Thyroid gland (tissue), 4 donors: Measurements from ENCODE around the gene SNX9. TPM values are rescaled to one million over a fixed set of nuclear protein-coding genes. Genes with fewer than 3 reads are reported as not detected.

ENCODE experiments used
- DNase-seq, 2 donors: peaks; one replicate each; pipeline ENCODE4 v3.0.0-alpha.2; 2019
- H3K27ac ChIP-seq, 3 donors: fragments of 200-600 bp; sonication (generic); 1 replicate in 2 of 3; 2 replicates in 1 of 3; pipeline ENCODE4 v1.5.1; 2016 to 2019; ENCODE audit warnings: mild to moderate bottlenecking in 1 of 3, moderate library complexity in 1 of 3
- H3K27me3 ChIP-seq: fragments of 200-600 bp; sonication (generic); one replicate; pipeline ENCODE4 v1.5.1; 2019
- H3K36me3 ChIP-seq, 2 donors: fragments of 200-600 bp; sonication (generic); one replicate each; pipeline ENCODE4 v1.5.1; 2016 to 2019
- H3K4me1 ChIP-seq, 2 donors: fragments of 200-600 bp; sonication (generic); one replicate each; pipeline ENCODE4 v1.5.1; 2017 to 2019
- H3K4me3 ChIP-seq, 3 donors: fragments of 200-600 bp; sonication (generic); replicated peaks in 1 of 3; 1 replicate in 2 of 3; 2 replicates in 1 of 3; pipeline ENCODE4 v1.5.1; 2016; ENCODE audit warnings: mild to moderate bottlenecking in 1 of 3
- H3K9me3 ChIP-seq: fragments of 200-600 bp; sonication (generic); one replicate; pipeline ENCODE4 v1.5.1; 2017
- POLR2A ChIP-seq, 2 donors: fragments of 450-650 bp; IDR thresholded peaks; one replicate each; pipeline ENCODE4 v1.6.1; 2017; ENCODE audit warnings: antibody characterized with exemption in 2 of 2, mild to moderate bottlenecking in 2 of 2, moderate library complexity in 1 of 2
- WGBS, 2 donors: methylation state at CpG; one replicate each; pipeline ENCODE4 v1.1.5; 2017; 5-methylcytosine and 5-hydroxymethylcytosine counted together
- intact Hi-C: fragments of 100-400 bp; cut with DNase I; formaldehyde crosslinking; loops from one replicate; pipeline ENCODE4 v1.15.1; 2023
- total RNA-seq, 4 donors: library from RNA; depleted of rRNA; stranded (reverse); fragments of >200 nt; gene quantifications; one replicate each; pipeline ENCODE4 v1.2.3, GENCODE V29; 2016
- TF ChIP-seq, protein P1 (sequence below), 6 experiments: fragments of 200-600 bp in 3 of 6; fragments of 450-650 bp in 3 of 6; sonication (generic) in 3 of 6; IDR thresholded peaks; one replicate each; pipeline ENCODE4 v1.5.1; 2016 to 2019; ENCODE audit warnings: antibody characterized with exemption in 6 of 6, mild to moderate bottlenecking in 2 of 6, inconsistent platforms in 1 of 6, moderate library complexity in 1 of 6

Gene SNX9
- total RNA-seq, 4 donors from 2014 or later: 44.6 to 73.1 (median 47.2) TPM

DNA sequence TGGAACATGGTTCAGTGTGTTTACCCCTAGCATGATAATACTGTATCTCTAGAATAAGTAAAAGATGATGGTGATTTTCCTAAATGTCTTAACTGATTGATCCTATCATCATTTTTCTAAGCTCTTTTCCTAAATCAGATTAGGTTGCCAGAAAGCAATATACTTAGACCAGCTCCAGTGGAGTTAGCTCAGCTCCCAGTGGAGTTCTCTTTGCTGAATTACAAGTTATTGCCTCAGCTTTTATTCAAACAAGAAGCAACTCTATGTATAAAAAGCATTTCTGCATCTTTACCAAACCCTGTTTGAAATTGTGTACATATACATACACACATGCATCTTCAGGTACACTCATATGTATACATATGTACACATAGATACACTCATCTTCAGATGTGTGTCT, 44.9 kb downstream of the SNX9 start:
- Histone ChIP-seq H3K36me3 (no peaks in the 10 kb centered on the region), H3K4me1 (peaks cover 0 to 5% of the 10 kb centered on the region in 2 donors), H3K27ac (no peak overlapping the region), H3K9me3 (no peaks in the 10 kb centered on the region), H3K27me3 (no peaks in the 10 kb centered on the region), H3K4me3 (no peak overlapping the region)
- intact Hi-C loops: loop anchor here (5.0 kb wide), 1 partner anchor 111 kb away; no protein-coding TSS in a partner anchor
- DNase-seq: no peak
- TF ChIP-seq POLR2A (IDR thresholded peaks at IDR 0.05): no peak
- TF ChIP-seq, protein P1, sequence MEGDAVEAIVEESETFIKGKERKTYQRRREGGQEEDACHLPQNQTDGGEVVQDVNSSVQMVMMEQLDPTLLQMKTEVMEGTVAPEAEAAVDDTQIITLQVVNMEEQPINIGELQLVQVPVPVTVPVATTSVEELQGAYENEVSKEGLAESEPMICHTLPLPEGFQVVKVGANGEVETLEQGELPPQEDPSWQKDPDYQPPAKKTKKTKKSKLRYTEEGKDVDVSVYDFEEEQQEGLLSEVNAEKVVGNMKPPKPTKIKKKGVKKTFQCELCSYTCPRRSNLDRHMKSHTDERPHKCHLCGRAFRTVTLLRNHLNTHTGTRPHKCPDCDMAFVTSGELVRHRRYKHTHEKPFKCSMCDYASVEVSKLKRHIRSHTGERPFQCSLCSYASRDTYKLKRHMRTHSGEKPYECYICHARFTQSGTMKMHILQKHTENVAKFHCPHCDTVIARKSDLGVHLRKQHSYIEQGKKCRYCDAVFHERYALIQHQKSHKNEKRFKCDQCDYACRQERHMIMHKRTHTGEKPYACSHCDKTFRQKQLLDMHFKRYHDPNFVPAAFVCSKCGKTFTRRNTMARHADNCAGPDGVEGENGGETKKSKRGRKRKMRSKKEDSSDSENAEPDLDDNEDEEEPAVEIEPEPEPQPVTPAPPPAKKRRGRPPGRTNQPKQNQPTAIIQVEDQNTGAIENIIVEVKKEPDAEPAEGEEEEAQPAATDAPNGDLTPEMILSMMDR (IDR thresholded peaks at IDR 0.05): no peak

DNA sequence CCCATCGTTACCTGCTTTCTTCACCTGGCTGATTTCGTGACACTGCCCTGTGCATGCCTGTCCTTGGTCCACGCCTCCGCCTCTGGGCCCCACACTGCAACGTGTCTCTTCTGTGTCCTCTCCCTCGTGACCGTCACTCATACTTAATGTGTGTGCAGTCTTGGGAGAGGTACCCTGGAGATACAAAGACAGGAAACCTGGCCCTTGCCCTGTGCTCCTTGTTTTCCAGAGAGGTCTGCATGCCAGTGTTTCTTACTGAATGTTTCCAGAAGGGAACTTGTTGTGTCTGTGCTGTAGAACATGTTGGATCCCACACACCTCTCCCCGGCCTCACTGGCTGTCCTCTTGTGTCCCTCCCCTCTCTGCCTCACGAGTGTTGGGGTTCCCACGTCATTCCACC, 45.8 kb downstream of the SNX9 start:
- Histone ChIP-seq H3K36me3 (no peaks in the 10 kb centered on the region), H3K27ac (no peak overlapping the region), H3K9me3 (no peaks in the 10 kb centered on the region), H3K4me1 (peaks cover 0 to 5% of the 10 kb centered on the region in 2 donors), H3K27me3 (no peaks in the 10 kb centered on the region), H3K4me3 (no peak overlapping the region)
- 83 to 85% methylated on average over 10 of the region's 10 CpGs for WGBS, 2 donors
- TF ChIP-seq, protein P1 (IDR thresholded peaks at IDR 0.05): no peak
- TF ChIP-seq POLR2A (IDR thresholded peaks at IDR 0.05): no peak
- DNase-seq: no peak
- intact Hi-C loops: loop anchor here (5.0 kb wide), 1 partner anchor 112 kb away; no protein-coding TSS in a partner anchor

DNA sequence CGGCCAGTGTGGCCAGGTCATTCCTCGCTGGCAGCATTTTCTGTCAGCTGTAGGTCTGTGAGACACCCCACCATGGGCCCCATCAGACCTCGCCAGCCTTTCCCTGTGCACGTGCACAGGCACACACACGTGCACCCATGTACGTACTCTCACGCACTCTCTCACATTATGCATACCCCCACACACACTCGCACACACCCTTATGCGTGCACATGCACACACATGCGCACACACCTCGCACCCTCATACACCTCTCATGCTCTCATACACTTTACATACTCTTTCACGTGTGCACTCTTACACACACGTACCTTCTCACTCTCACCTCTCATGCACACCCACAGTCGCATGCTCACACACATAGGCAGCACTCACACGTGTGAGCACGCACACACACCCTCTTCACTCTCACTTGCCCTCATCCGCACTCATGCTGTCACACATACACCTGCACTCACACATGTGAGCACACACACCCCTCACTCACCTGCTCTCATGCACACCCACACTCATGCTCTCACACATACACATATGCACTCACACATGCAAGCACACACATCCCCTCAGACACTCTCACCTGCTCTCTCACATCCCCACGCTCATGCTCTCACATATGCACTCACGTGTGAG, 46.7 kb downstream of the SNX9 start:
- Histone ChIP-seq H3K4me1 (peaks cover 0 to 5% of the 10 kb centered on the region in 2 donors), H3K4me3 (no peak overlapping the region), H3K36me3 (peaks cover 0 to under 1% of the 10 kb centered on the region in 2 donors), H3K27me3 (no peaks in the 10 kb centered on the region), H3K27ac (no peak overlapping the region), H3K9me3 (no peaks in the 10 kb centered on the region)
- TF ChIP-seq, protein P1 (IDR thresholded peaks at IDR 0.05): no peak
- no peak for TF ChIP-seq POLR2A (IDR thresholded peaks at IDR 0.05)
- intact Hi-C loops: loop anchor here (5.0 kb wide), 1 partner anchor 112 kb away; no protein-coding TSS in a partner anchor
- WGBS, 2 donors: 96% methylated on average over 19 of the region's 19 CpGs
- DNase-seq: no peak

DNA sequence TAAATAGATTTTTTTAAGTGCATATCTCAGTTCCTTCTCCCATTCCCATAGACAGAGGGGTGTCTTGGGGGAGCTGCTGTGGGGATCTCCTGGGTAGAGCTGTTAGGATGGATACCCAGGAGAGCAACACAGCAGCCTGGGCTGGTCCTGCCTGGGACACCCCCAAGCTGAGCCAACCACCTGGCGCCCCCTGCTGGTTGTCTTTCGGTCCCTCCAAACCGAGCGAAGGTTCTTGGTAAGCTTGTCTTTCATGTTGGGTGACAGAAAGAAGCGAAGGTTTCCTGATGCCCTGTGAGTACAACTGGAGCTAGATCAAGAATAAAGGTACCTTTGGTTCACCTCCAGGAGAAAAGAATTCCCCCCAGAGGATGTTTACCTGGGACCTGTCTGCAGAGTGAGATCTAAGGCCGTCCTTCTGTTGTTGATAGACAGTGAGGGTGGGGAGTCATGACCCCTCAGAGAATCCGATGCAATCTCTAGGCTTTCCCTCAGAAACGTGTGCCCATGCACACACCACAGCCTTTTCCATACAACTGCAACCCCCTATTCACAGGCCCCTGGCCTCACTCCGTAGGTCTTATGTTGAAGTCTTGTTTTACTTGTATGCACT, 50.8 kb downstream of the SNX9 start:
- Histone ChIP-seq H3K27me3 (no peaks in the 10 kb centered on the region), H3K27ac (no peak overlapping the region), H3K4me1 (peaks cover under 1% of the 10 kb centered on the region in 2 donors), H3K9me3 (no peaks in the 10 kb centered on the region), H3K4me3 (no peak overlapping the region), H3K36me3 (peaks cover 5% of the 10 kb centered on the region in 2 donors)
- DNase-seq: peak; percentile 60 to 70
- intact Hi-C loops: no loop called here
- WGBS, 2 donors: 72 to 74% methylated on average over 9 of the region's 9 CpGs
- no peak for TF ChIP-seq POLR2A (IDR thresholded peaks at IDR 0.05)
- TF ChIP-seq, protein P1 (IDR thresholded peaks at IDR 0.05): peak; percentile 12 to 70 (median 56)

DNA sequence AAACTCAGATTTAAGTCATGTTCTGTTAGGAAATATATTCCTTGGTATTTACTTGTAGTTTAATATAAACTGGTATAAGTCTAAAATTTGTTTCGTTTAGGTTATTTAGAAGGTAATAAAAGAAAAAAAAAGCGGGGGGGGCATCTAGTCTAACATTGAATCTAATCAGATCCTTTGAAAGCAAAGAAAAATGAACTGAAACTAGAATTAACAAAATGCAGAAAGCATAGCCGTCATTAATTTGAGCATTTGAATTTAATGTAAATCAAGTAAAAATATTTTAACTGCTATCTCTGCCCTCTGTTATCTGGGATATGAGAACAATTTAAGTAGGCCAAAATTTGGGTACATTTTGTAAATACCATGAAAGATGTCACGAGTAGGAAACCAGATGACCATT, 54.1 kb downstream of the SNX9 start:
- no peak overlapping the region for H3K27ac ChIP-seq
- no peak overlapping the region for H3K4me3 ChIP-seq
- H3K9me3 ChIP-seq: no peaks in the 10 kb centered on the region
- intact Hi-C loops: no loop called here
- 94 to 96% methylated on average over 4 of the region's 4 CpGs for WGBS, 2 donors
- no peaks in the 10 kb centered on the region for H3K27me3 ChIP-seq
- peaks cover 5% of the 10 kb centered on the region in 2 donors for H3K36me3 ChIP-seq
- DNase-seq: no peak
- H3K4me1 ChIP-seq: peaks cover 21 to 24% of the 10 kb centered on the region in 2 donors
- TF ChIP-seq POLR2A (IDR thresholded peaks at IDR 0.05): no peak
- TF ChIP-seq, protein P1 (IDR thresholded peaks at IDR 0.05): no peak
